IPS-11a (cell line): ENCODE measurements around the gene PEX1.
"Not testable (repeated sequence)": the region's sequence is repeated elsewhere in the genome, so short reads cannot be mapped to it uniquely, and the experiment has no call there.

Source experiments
- H3K4me3 ChIP-seq: one replicate; pipeline ENCODE4 v1.5.1; 2013; ENCODE audit warnings: low read depth, low read length, control low read depth

PEX1 gene

DNA sequence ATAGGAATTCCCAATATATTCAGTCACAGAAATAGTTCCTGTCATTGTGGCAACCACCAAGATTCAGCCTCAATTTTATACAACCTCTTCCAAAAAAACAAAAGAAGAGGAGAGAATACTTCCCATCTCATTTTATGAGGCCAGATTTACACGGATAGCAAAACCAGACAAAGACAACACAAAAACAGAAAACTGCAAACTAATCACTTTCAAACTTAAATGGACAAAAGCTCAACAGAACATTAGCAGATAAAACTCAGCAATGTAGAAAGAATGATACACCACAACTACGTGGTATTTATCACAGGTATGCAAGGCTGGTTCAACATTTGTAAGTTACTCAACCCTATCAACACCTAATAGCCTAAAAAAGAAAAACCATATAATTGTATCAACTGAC, 22.0 kb downstream of the PEX1 start:
- no peak overlapping the region for H3K4me3 ChIP-seq

DNA sequence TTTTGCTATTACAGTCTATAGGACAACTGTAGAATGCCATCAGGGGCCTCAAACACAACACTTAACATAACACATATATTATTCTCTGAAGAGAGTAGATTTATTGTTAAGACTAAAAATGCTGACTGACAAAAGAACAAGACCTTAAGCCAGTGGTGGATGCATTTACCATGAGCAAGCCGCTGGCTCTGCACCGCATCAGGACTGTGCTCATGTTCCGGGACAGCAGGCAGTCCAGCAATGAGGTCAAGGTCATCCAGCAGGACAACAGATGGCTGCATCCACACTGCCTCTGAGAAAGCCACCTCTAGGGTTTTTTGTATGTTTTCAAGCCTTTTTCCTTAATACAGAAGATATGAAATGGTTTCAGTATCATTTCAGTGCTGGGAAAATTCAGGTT, 23.8 kb downstream of the PEX1 start:
- no peak overlapping the region for H3K4me3 ChIP-seq

GRCh38 chr7:92503767-92504166, 24.6 kb downstream of the PEX1 start:
- H3K4me3 ChIP-seq: no peak overlapping the region

DNA sequence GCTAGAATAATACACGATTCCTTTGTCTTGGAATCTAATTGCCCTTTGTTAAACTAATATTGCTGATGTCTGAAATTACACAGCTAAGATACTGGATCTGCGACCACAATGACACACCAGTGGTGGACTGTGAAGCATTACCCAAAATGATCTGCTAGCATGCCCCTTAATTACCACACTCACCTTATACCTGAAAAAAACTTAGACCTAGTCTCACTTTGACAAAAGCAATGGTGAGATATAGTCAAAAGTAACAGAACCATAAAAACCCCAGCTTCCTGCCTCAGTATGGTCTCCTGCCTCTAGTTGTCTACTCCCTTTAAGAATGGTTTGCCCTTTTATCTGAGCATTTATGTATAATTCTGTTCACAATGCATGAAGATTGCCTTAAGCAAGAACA, 29.8 kb downstream of the PEX1 start:
- no peak overlapping the region for H3K4me3 ChIP-seq

DNA sequence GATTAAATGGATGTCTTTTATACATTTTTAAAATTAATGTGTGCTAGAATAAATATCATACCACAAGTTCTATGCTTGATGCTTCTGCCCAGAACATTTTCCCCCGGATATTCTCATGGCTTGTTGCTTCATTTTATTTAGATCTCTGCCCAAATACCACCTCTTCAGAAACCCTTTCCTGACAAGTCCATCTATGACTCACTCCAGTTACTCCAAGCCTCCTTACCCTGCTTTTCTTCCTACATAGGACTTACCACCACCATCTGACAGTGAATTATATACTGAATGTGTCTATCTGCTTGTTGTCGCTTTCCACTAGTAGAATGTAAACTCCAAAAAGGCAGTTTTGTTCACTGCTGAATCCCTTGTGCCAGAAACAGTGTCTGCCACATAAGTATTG, 31.4 kb downstream of the PEX1 start:
- H3K4me3 ChIP-seq: no peak overlapping the region

DNA sequence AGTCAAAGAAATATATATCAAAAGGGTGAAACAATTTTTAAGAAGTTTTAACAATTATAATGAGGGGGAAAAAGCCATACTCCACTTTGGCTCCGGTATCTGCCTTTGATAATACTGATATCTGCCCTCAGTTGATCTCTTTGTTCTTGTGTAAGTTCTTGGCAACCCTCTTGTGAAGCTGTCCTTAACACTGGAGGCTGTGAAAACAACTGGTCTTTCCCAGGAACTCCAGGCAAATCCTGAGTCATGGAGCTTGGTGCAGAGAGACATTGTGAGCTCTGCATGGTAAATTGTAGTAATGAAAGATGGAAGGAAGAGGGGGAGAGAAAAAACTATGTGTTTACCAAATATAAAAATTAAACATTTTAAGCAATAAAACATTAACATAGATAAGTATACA, 38.7 kb downstream of the PEX1 start:
- H3K4me3 ChIP-seq: no peak overlapping the region

- no peak overlapping the region for H3K4me3 ChIP-seq
Observed at GRCh38 chr7:92487804-92488203, 40.5 kb downstream of the PEX1 start.

DNA sequence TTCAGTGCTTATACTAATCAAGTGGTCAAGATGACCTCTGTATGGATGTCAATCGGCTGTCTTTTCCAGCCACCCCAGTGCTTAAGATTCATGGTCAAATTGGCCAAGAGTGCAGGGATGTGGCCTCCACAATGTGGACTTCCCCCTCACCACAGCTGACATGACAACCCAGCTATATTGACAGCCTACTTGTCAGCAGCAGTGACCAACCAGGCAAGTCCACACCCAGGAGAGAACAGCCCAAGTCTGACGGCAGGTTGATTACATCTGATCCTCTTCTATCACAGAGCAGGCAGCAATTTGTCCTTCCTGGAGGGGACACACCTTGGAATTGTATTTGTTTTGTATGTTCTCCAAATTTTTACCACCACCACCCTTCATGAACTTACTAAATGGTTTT, 42.3 kb downstream of the PEX1 start:
- H3K4me3 ChIP-seq: no peak overlapping the region

DNA sequence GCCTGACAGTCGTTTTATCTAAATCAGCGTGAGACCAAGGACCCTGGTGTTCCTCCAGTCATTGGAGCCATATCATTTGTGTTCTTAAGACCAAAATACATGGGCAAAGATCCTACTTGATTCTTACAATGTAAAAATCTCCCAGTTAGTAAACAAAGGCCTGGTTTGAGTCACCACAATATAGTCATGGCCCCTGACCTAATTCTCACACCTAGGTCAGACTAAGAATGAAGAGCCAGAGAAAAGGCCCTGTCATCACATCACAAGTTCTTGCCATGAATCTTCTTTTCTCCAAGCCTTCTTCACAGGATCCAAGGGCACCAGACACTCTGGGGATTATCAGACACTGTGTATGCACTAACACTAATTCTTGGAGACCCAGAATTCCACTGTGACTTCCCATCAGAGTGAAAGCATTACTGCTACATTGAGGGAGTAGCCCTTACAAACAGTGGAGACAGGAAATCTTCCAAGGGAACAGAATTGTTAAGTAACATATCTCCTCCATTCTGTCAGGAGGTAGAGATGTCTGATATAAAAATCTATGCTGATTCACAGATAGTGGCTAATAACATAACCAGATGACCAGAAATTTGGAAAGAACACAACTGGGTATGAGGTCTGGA, 42.9 kb downstream of the PEX1 start:
- no peak overlapping the region for H3K4me3 ChIP-seq

DNA sequence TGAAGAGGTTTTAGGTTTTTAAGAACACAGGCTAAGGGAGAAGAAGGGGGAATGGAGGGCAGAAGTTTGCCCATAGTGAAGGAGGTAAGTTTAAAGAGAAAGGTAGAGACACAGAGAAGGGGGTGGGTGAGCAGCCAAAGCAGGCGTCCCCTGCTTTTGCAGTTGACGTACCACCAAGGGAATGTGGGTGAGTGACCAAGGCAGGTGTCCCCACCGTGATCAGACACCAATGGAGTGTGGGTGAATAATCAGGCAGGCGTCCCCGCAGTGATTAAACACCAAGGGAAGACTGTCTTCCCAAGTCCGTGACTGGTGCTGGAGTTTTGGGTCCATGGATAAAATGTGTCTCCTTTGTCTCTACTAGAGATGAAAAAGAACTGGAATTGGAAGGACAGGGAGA, 44.1 kb downstream of the PEX1 start:
- H3K4me3 ChIP-seq: not testable (repeated sequence)

DNA sequence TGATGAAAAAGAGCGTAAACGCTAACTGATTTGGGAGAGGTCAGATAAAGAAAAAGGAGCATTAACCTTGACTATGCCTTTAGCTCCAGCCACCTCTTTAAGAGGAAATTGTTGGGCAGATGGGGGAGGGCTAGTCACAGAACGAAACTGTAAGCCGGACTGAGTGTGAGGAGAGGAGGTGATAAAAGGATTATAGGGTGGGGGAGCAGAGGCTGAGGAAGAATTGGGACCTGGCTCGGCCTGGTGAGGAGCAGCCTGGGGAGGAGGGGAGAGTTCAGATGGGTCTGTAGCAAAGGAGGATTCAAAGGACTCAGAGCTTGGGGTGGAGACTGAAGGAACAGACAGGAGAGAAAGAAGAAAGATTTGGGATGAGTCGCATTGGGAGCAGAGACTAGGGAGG, 44.7 kb downstream of the PEX1 start:
- not testable (repeated sequence) for H3K4me3 ChIP-seq

- not testable (repeated sequence) for H3K4me3 ChIP-seq
Observed at GRCh38 chr7:92479146-92479545, 49.2 kb downstream of the PEX1 start.

- H3K4me3 ChIP-seq: no peak overlapping the region
Observed at GRCh38 chr7:92478711-92479110, 49.6 kb downstream of the PEX1 start.

- no peak overlapping the region for H3K4me3 ChIP-seq
Observed at GRCh38 chr7:92478095-92478494, 50.2 kb downstream of the PEX1 start.

- H3K4me3 ChIP-seq: not testable (repeated sequence)
Observed at GRCh38 chr7:92477681-92478080, 50.6 kb downstream of the PEX1 start, which contains the start of gene ERVW-1. Gene ERVW-1 (minus strand): TSS chr7:92477946. CDS start chr7:92470381, 7,565 bp downstream.

DNA sequence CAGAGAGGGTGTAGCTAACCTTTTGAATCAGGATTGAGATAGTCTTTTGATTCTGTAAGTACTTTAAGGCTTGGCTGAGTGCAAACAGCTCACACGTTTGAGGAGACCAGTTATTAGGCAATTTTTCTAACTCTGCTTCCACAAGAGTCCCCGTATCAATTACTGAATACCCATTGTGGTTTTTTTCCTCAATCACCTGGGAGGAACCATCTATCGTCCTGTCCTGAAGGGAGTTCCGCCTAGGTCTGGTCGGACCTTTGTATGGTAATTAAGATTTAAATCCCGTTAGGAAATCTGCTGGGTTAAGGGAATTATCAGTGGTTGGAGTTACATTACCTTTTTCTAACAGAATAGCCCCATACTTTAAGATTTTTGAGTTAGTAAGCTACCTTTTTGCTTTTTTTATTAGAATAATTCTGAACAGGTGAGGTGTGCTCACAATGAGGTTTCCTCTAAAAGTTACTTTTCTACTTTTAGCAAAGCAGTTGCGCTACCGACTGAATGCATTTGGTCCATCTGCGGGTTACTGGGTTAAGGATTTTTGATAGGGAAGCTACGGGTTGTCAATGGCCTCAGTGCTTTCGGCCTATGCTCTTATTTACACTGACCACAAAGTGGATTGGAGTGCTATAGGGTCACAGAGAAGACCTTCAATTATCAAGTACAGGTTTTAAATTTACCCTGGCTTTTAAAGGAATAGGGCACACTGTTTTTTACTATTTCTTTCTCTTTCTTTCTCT, 52.3 kb downstream of the PEX1 start:
- not testable (repeated sequence) for H3K4me3 ChIP-seq

- not testable (repeated sequence) for H3K4me3 ChIP-seq
Observed at GRCh38 chr7:92475261-92475770, 53.0 kb downstream of the PEX1 start.

GRCh38 chr7:92473989-92474388, 54.3 kb downstream of the PEX1 start:
- H3K4me3 ChIP-seq: not testable (repeated sequence)

DNA sequence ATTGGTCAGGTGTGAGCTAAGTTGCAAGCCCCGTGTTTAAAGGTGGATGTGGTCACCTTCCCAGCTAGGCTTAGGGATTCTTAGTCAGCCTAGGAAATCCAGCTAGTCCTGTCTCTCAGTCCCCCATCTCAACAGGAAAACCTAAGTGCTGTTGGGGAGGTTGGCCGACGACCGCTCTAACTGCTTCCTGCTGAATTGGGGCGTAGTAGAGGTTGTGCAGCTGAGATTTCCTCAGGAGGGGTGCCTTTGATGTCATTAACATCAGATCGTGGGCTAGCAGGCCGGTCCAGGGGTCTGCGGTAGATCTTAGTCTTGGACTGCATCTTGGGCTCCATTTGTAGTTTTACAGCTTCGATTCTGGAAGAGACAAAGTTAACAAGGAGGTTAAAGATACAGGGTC, 59.7 kb downstream of the PEX1 start:
- H3K4me3 ChIP-seq: not testable (repeated sequence)

GRCh38 chr7:92466682-92467081, 61.6 kb downstream of the PEX1 start:
- H3K4me3 ChIP-seq: no peak overlapping the region

DNA sequence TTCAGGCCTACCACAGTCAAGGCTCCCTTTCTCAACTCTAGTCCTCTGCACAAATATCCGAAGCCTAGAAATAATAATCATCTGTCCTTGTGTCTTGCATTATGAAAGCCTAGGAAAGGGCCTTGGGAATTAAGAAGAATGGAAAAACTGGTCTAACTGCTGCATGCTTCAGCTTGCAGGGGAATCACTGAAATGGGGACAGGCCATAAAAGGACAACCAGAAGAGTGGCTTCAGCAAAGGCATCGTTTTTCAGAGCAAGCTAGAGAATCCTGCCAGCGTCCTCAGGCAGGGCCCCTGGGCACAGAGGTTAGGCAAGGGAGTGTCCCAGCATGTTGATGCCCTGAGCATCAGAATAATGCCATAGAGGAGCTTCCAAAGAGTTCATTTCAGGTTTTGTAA, 63.8 kb downstream of the PEX1 start:
- H3K4me3 ChIP-seq: no peak overlapping the region

DNA sequence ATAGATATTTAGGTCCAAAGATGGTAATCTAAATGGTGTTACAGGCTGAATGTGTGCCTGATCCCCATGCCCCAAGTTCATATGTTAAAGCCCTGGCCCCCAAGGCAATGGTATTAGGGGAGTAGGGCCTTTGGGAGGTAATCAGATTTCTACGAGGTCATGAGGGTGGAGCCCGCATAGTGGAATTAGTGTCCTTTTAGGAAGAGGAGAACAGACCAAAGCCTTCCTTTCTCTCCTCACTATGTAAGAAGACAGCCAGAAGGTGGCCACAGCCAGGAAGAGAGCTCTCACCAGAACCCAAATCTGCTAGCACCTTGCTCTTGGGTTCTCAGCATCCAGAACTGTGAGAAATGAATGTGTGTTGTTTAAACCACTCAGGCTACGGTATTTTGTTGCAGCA, 65.8 kb downstream of the PEX1 start:
- H3K4me3 ChIP-seq: no peak overlapping the region
